IPS DF 19.7 (cell line): Measurements from ENCODE around the gene UPP1.
"Not testable (repeated sequence)": the region's sequence is repeated elsewhere in the genome, so short reads cannot be mapped to it uniquely, and the experiment has no call there.

Source experiments
- DNase-seq: peaks from one replicate; pipeline ENCODE4 v3.0.0-alpha.2; 2013; ENCODE audit warnings: low read depth, low spot score

UPP1 gene

DNA sequence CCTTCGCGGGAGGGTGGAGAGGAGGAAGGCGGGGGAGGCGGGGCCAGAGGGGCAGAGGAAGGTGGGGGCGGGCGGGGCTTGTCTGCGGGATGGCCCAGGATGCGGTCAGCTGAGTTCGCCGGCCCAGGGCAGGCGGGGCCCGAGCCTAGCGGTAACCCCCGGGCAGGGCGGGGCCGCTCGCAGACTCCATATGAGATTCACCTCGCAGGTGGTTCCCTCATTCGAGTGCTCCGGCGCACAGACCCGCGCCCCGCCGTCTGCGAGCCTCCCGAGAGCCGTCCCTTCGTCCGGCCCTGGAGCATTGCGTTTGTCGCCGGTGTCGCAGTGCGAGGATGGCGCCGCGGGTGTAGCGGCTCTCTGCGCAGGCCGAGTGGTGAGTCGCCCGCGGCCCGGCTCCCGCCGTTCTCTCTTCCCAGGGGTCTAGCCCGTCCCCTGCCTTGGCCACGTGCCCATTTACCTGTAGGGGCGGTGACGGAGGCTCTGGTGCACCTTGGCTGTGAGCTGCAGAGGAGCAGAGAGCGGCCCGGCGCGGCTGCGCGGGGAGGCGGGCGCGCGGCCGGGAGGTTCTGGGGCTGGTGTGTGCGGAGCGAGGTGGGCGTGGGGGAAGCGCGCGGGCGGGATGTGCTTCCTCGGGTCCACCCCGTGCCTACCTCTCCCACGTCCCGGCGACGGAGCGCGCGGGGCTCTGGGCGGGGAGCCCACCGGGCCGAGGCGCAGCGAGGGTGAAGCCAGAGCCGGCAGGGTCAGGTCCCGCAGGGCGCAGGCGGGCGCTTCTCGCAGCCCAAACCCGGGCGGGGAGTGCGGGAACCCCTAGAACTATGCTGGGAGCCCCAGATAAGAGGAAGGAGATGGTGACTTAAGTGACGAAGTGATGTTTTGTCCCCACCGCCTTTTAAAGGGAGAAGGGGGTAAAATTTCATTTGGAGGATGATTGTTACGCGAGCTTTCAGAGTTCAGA is at the start of gene UPP1:
Gene UPP1, plus strand, starts transcription at position 220 of the 958 bp plus-strand sequence. CDS start 5,519 bp downstream, outside the sequence.
- no peak for DNase-seq

GRCh38 chr7:48040944-48041652 is 48.0 kb upstream of the UPP1 start:
- no peak for DNase-seq

DNA sequence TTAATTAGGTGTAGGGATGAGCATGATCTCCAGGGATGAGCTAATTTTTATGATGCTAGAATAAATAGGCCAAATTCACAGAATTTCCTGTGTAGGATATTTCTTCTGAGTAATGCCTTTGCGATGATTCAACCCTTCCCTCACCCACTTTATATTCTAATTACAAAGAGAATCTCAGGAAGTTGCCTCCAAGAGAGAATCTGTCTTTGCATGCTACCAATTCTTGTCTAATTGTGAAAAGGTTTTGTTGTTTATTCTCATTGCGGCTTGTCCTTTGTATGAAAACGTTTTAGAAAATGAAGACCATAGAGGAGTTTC is 47.5 kb upstream of the UPP1 start:
- DNase-seq = no peak

DNA sequence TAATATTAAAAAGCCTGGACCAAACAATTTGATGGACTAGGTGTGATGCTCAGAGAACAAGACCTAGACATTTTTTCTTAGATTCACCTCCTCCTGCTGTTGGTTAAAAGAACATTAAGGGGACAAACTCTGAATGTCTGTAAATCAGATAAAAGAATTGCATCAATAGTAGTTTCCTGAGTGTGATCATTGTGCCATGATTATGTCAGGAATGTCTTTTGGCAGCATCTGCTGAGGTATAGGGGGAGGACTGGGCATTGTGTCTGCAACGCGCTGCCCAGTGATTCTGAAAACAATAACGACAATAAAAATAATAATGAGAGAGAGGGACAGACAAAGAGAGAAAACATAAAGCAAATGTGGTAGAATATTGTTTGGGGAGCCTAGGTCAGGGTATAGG is 46.8 kb upstream of the UPP1 start:
- DNase-seq = no peak

DNA sequence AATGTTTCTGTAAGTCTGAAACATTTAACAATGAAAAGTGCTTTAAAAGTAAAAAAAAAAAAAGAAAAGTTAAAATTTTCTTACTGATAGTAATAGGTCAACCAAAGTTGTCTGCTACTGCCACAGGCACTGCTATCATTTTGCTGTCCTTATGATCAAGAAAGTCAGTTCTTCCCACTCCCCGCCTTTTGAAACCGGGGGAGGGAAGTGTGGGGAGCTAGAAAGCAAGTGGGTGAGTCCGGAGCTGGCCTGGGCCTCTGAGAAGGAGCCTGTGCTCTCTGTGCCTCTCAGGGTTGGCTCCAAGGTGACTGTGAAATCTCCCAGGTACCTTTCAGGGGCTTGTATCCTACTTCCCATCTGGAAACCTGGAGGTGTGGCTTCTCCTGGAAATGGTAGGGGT is 46.4 kb upstream of the UPP1 start:
- DNase-seq = no peak

GRCh38 chr7:48045195-48045765 is 43.8 kb upstream of the UPP1 start:
- no peak for DNase-seq

- DNase-seq = no peak
These were observed 42.6 kb upstream of the UPP1 start for GRCh38 chr7:48046458-48046857.

GRCh38 chr7:48048113-48048512 is 41.0 kb upstream of the UPP1 start:
- no peak for DNase-seq

- DNase-seq = no peak
These were observed 39.2 kb upstream of the UPP1 start for GRCh38 chr7:48049850-48050249.

DNA sequence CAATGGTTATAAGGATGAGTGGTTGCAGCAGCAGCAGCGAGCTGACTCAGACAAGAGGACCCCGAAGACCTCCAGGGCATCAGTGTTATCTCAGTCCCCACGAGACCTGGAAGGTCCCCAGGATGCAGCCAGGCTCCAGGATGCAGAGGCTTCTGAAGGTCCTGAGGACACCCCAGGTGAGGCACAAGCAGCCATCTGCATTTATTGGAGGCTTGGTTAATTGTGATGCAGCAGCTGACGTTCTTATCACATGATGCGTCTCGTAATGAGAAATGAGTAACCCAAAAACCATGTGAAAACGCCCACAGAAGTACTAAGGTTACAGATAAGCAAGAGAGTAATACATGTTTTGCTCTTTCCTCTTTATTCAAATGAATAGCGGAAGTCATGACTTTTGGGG is 36.3 kb upstream of the UPP1 start:
- DNase-seq = no peak

DNA sequence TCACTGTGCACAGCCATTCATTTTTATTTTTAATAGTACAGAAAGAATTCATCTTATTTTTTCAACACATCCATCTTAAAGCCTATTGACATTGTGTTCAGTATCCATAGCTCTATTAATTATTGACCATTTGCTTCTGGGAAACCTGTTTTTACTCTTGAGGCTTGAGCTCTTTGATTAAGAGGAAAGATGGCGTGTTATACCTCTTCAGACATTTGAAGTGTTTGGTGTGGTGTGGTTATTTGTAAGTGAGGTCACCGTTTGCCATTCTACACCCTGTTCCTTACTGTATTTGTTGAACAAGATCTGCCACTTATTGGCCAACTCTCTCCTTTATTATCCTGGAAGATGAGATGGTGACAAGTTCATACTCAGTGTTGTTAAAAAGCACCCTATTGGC is 35.3 kb upstream of the UPP1 start:
- DNase-seq = no peak

- DNase-seq = no peak
These were observed 30.1 kb upstream of the UPP1 start for GRCh38 chr7:48058990-48059389.

GRCh38 chr7:48059706-48060105 is 29.4 kb upstream of the UPP1 start:
- DNase-seq = no peak

DNA sequence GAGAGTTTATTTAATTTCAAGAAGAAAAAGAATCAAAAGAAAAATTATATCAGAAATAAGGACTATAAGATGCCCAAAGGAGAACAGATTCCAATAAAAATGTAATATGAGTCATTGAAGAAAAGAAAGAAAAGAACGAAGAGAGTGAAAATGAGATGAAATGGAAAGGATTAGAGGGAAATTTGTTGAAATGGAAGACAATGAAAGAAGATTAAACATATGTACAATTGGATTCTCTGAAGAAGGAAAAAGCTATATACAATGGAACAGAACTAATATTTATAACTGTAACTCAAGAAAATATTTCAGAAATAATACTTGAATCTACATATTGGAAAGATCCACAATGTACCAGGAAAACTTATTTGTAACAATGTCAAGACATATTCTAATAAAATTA is 25.1 kb upstream of the UPP1 start:
- no peak for DNase-seq

DNA sequence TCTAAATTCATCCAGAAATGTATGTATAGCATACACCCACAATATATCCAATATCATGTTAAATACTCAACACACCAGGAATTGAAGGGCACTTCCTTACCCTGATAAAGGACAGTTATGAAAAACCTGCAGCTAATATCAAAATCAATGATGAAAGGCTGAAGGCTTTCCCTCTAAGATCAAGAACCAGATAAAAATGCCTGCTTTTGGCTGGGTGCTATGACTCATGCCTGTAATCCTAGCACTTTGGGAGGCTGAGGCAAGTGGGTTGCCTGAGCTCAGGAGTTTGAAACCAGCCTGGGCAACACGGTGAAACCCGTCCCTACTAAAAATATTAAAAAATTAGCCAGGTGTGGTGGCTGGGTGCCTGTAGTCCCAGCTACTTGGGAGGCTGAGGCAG is 21.6 kb upstream of the UPP1 start:
- DNase-seq = no peak

DNA sequence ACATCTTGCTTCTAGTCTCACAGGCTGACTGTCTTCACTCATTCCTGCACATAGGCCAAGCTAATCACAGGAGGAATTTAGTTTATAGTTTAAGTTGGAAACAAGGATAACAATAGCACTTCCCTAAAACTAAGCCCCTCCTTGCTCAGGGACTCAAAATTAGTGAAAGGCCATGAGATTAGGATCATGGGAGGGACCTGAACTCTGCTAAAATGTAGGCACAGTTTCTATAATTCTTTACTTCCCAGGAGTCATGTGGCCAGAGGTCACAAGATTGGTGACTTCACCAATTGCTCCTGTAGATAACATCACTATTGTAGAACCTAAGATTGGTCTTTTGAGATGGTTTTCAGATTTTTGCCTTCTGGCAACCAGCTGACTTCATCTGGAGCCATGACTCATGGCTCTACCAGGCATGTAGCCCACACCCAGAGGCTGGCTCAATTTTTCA is 14.8 kb upstream of the UPP1 start:
- DNase-seq = no peak

DNA sequence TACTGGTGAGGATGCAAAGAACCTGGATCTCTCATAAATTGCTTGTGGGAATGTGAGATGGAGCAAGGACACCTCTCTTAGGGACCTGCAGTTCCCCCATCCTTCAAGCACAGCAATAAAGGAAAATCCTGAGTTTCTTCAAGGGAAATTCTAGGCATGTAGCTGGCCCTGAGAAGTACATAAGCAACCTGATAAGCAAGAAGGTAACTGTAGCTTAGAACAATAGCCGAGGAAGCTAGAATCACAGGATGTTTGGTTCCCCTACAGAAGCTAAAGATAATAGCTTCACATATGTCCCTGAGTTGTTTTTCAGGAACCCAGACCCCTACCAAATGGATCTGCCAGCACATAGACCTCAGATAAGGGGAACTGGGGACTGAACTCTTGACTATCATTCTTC is 11.6 kb upstream of the UPP1 start:
- no peak for DNase-seq

- DNase-seq = no peak
These were observed 10.6 kb upstream of the UPP1 start for GRCh38 chr7:48078470-48078869.

GRCh38 chr7:48082378-48082777 is 6.7 kb upstream of the UPP1 start:
- DNase-seq = not testable (repeated sequence)

- DNase-seq = no peak
These were observed 5.8 kb upstream of the UPP1 start for GRCh38 chr7:48083114-48083830.

GRCh38 chr7:48084727-48085432 is 4.2 kb upstream of the UPP1 start:
- no peak for DNase-seq
